Measurements from ENCODE around the gene KRT40. TPM values are rescaled to one million over a fixed set of nuclear protein-coding genes. Genes with fewer than 3 reads are reported as not detected.

The KRT40 gene
- total RNA-seq, 1 experiment from 2014 or later: not detected

DNA sequence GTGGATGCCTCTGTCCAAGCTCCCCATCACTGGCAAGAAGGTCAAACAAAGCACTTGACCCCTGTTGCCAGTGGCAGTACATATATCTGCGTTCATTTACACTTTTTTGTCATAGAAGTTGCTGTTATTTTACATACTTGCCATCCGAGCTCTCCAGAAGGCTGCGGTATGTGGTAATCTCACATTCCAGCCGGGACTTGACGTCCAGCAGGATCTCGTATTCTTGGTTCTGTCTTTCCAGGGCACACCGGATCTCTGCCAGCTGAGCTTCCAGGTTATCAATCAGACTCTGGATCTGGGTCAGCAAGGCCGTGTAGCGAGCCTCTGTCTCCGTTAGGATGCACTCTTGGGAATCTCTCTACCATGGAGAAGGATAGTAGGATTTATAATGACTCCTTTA lies 24.0 kb downstream of the KRT40 start:
- intact Hi-C loops (cut with micrococcal nuclease): no loop called here
- Histone ChIP-seq H2AFZ (ENCODE audit: low read depth, low read length, poor library complexity, severe bottlenecking) (no peak overlapping the region), H3K9ac (ENCODE audit: low read length) (no peak overlapping the region), H3K4me2 (ENCODE audit: low read length) (no peak overlapping the region), H3K9me2 (ENCODE audit: insufficient read depth) (no peaks in the 10 kb centered on the region), H3K27me3 (ENCODE audit: insufficient read depth, low read length) (no peaks in the 10 kb centered on the region), H3K79me2 (ENCODE audit: insufficient read depth, low read length) (no peaks in the 10 kb centered on the region), H3K36me3 (ENCODE audit: control insufficient read depth in 1 of 2, insufficient read depth in 2 of 2, low read length in 2 of 2) (peaks cover 0 to 38% of the 10 kb centered on the region in 2 experiments; a peak in 2 of 4 replicates), H3K4me1 (ENCODE audit: control insufficient read depth in 1 of 2, insufficient read depth in 2 of 2, low read length in 2 of 2) (peaks cover 52 to 53% of the 10 kb centered on the region in 2 experiments), H3K9me3 (ENCODE audit: control insufficient read depth in 1 of 2, insufficient read depth in 1 of 2, low read depth in 1 of 2, low read length in 2 of 2) (peaks cover 0 to 25% of the 10 kb centered on the region in 2 experiments; a peak in 1 of 4 replicates), H4K20me1 (ENCODE audit: insufficient read depth) (no peaks in the 10 kb centered on the region), H3K4me3 (replicated peaks in 1 of 2; ENCODE audit: low read depth in 1 of 2, low read length in 2 of 2) (no peak overlapping the region), H3K27ac (ENCODE audit: low read depth, low read length) (peak overlapping the region; percentile 99)
- BruUV-seq (replicated peaks): no TSS peak
- DNase-seq (ENCODE audit: low read depth, low spot score) (no peak), ATAC-seq (no peak)
- POLR2A ChIA-PET: no interaction called here
- RAD21 ChIA-PET (ENCODE audit: low non-redundant PET in 1 of 2, low total read pairs in 2 of 2, uncharacterized antibody in 2 of 2, unreplicated experiment in 2 of 2): no interaction called here
- CTCF ChIA-PET: no interaction called here
- TF ChIP-seq, protein P1, sequence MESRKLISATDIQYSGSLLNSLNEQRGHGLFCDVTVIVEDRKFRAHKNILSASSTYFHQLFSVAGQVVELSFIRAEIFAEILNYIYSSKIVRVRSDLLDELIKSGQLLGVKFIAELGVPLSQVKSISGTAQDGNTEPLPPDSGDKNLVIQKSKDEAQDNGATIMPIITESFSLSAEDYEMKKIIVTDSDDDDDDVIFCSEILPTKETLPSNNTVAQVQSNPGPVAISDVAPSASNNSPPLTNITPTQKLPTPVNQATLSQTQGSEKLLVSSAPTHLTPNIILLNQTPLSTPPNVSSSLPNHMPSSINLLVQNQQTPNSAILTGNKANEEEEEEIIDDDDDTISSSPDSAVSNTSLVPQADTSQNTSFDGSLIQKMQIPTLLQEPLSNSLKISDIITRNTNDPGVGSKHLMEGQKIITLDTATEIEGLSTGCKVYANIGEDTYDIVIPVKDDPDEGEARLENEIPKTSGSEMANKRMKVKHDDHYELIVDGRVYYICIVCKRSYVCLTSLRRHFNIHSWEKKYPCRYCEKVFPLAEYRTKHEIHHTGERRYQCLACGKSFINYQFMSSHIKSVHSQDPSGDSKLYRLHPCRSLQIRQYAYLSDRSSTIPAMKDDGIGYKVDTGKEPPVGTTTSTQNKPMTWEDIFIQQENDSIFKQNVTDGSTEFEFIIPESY (IDR thresholded peaks at IDR 0.05; ENCODE audit: extremely low read depth, insufficient replicate concordance, low read length): no peak
- TF ChIP-seq, protein P2, sequence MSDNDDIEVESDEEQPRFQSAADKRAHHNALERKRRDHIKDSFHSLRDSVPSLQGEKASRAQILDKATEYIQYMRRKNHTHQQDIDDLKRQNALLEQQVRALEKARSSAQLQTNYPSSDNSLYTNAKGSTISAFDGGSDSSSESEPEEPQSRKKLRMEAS (IDR thresholded peaks at IDR 0.05): no peak
- TF ChIP-seq ZNF274 (IDR thresholded peaks at IDR 0.05; ENCODE audit: low read depth, low read length) (no peak), SRF (IDR thresholded peaks at IDR 0.05; ENCODE audit: low read depth) (no peak), CBX3 (IDR thresholded peaks at IDR 0.05; ENCODE audit: low read depth) (no peak), POLR2AphosphoS5 (IDR thresholded peaks at IDR 0.05; ENCODE audit: low read depth, low read length) (no peak), POLR2A (IDR thresholded peaks at IDR 0.05; ENCODE audit: borderline replicate concordance, extremely low read depth, insufficient read depth, insufficient read length) (no peak)
- TF ChIP-seq, protein P3, sequence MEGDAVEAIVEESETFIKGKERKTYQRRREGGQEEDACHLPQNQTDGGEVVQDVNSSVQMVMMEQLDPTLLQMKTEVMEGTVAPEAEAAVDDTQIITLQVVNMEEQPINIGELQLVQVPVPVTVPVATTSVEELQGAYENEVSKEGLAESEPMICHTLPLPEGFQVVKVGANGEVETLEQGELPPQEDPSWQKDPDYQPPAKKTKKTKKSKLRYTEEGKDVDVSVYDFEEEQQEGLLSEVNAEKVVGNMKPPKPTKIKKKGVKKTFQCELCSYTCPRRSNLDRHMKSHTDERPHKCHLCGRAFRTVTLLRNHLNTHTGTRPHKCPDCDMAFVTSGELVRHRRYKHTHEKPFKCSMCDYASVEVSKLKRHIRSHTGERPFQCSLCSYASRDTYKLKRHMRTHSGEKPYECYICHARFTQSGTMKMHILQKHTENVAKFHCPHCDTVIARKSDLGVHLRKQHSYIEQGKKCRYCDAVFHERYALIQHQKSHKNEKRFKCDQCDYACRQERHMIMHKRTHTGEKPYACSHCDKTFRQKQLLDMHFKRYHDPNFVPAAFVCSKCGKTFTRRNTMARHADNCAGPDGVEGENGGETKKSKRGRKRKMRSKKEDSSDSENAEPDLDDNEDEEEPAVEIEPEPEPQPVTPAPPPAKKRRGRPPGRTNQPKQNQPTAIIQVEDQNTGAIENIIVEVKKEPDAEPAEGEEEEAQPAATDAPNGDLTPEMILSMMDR (IDR thresholded peaks at IDR 0.05 in 2 of 3, conservative IDR thresholded peaks at IDR 0.05 in 1 of 3; ENCODE audit: borderline replicate concordance in 1 of 3, insufficient read depth in 1 of 3, low read depth in 2 of 3, low read length in 2 of 3): no peak

All from HCT116 (cell line).